GM18507 (cell line): ENCODE results near the gene EPHA2.

Experiments used
- DNase-seq: peaks from one replicate; pipeline ENCODE4 v3.0.0; 2011; ENCODE audit warnings: low read depth; ENCODE audit not compliant: insufficient read length; ENCODE audit errors: extremely low spot score
- FAIRE-seq: peaks from 2 replicates; lab custom pipeline; 2011; peaks lifted over from hg19 to GRCh38; lab: Jason Lieb, UNC

The EPHA2 gene

DNA sequence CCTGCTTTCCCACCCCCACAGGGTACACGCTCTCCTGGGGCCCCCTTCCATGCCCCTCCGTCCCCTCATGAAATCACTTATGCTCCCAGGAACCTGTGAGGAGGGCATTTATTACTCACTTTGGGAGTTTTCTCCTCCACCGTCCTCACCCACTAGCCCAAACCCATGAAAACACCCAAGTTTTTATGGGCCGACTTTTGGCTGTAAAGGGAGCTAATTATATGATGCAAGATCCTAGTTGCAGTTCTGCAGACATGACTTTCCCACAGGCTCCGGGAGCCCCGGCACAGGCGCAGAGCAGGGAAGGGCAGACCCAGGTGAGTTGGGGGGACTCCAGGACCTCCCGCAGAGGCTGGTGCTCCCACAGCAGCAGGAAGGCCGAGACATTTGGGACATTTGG is 29.7 kb downstream of the EPHA2 start:
- DNase-seq: no peak

GRCh38 chr1:16125483-16125882 is 30.4 kb downstream of the EPHA2 start:
- no peak for DNase-seq
- no peak for FAIRE-seq

More for the DNA sequence above, 29.7 kb downstream of the EPHA2 start:
- FAIRE-seq: no peak

DNA sequence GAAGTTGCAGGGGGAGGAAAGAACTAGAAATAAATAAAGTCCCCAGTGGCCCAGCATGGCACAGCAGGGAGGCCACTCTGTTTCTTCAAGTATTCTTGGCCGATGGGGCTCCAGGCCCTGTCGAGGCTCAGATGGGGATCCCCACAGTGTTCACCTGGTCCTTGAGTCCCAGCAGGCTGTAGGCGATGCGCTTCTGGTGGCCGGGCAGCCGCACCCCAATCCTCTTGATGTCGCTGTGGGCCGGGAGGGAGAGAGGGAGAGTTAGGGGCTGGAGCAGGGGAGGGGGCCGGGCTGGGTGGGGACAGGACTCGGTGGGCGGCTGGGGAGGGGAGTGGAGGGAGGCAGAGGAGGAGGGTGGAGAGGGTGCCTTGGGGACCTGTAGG is 30.8 kb downstream of the EPHA2 start:
- no peak for DNase-seq
- no peak for FAIRE-seq

GRCh38 chr1:16124377-16125087 is 31.3 kb downstream of the EPHA2 start:
- DNase-seq (no peak), FAIRE-seq (no peak)

DNA sequence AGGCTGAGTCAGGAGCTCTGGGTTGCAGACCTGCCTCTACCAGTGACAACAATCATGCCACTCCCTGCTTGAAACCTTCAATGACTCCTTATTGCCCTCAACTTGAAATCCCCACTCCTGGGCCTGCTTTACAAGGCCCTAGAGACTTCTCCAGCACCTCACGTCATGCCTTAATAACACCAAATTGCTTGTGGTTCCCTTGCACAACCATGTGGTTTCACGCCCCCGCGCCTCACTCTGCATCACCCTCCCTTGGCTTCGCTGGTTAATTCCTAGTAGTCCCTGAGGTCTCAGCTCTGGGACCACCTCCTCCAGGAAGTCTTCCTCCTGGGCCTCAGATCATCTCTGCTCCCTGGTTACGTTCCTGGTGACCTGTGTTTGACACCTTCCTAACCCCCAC is 33.0 kb downstream of the EPHA2 start:
- FAIRE-seq: peak; percentile 66
- DNase-seq: peak; percentile 38

- FAIRE-seq (no peak), DNase-seq (no peak)
Measured at GRCh38 chr1:16122350-16122881, 33.5 kb downstream of the EPHA2 start.

- FAIRE-seq (no peak), DNase-seq (no peak)
Measured at GRCh38 chr1:16120940-16121410, 34.9 kb downstream of the EPHA2 start.

- no peak for FAIRE-seq
- DNase-seq: no peak
Measured at GRCh38 chr1:16120407-16120806, 35.5 kb downstream of the EPHA2 start.

DNA sequence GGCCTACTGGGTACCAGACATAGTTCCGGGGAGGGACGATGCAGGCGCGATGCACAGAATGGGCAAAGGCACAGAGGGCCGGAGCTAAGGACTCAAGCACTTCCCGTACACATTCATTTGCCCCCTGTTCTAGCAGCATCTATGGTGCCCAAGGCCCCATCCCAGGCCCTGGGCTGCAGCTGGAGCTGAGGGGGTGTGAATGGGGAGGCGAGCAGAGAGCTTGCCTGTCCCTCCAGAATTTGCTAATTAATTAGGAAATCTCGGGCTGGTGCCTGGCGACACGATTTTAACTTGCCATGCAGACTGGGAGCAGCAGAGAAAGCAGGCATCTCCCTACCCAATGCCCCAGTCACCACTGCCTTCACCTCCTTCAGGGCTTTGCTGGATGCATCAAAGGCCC is 35.9 kb downstream of the EPHA2 start:
- DNase-seq (no peak), FAIRE-seq (no peak)

- FAIRE-seq (no peak), DNase-seq (no peak)
Measured at GRCh38 chr1:16119504-16119903, 36.4 kb downstream of the EPHA2 start.

DNA sequence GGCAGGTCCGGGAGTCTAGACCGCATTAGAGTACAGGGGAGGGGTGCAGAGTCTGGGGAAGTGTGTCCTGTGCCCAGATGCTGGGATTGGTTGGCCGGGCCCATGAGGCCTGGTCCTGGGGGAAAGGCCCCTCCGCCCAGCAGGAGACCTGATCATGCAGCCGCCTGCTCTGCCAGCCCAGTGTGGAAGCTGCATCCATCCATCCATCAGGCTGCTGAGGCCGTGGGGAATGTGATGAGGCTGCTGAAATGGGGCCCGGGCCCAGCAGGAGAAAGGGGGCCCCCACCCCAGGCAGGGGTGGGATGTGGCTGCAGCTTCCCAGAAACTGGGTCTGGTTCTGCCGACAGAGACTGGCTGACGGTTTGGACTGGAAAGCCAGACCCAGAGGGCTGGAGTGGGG is 37.2 kb downstream of the EPHA2 start:
- no peak for DNase-seq
- no peak for FAIRE-seq

DNA sequence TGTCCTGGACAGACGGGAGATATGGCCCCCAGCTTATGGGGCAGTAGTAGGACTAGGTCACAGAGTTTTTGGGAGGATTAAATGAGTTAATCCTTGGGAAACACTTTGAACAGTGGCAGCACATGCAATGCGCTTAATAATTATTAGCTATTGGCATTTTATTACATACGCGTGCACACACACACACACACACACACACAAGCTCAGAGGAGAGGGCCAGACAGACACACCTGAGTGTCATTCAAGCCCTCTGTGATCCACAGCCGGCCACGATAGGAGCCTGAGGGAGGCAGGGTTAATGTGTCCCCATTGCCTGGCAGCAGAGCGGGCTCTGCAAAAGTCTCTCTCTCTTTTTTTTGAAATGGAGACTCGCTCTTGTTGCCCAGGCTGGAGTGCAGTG is 37.9 kb downstream of the EPHA2 start:
- DNase-seq: no peak
- no peak for FAIRE-seq

- DNase-seq: no peak
- FAIRE-seq: no peak
Measured at GRCh38 chr1:16117369-16117768, 38.5 kb downstream of the EPHA2 start.

GRCh38 chr1:16116625-16117024 is 39.2 kb downstream of the EPHA2 start:
- FAIRE-seq (no peak), DNase-seq (no peak)

DNA sequence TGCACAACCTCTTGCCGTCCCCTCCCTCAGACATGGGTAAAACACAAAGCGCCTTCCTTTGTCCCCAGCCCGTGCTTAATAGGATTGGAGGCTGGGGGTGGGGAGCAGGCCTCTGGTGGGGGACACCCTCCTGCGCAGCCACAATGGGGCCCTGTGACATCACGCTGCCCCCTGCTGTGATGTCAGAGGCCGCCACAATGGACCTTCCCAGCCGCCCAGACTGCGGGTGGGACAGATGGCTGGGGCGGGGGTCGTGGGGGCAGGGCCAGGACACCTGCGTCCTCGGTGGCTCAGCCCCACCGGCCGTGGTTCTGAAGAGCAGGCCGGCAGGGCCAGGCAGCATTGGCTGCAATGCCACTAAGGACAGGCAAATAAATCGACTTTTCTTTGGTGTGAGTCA is 39.9 kb downstream of the EPHA2 start:
- DNase-seq: no peak
- no peak for FAIRE-seq

DNA sequence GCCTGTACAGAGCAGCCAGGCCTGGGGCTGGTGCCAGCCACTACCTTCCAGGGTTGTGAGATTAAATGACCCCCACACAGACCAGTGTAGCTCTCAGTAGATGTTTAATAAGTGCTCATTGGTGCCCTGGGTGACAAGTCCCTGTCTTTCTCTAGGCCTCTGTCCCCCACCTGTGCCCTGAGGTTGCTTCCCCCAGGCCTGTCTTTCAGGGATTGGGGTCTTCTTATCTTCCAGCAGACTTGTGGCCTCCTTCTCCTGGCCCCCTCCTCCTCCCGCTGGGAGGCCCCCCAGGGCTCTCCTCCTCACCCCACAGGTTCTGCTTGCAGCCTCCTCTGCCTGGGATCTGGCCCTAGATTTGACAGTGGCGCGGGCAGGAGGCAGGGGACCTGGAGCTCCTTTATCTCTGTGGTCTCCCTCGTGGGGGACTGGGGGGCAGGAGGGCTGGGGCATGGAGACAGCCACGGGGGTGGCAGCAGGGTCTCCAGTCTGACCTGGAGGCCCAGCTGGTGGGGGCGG is 40.3 kb downstream of the EPHA2 start:
- FAIRE-seq (no peak), DNase-seq (no peak)

DNA sequence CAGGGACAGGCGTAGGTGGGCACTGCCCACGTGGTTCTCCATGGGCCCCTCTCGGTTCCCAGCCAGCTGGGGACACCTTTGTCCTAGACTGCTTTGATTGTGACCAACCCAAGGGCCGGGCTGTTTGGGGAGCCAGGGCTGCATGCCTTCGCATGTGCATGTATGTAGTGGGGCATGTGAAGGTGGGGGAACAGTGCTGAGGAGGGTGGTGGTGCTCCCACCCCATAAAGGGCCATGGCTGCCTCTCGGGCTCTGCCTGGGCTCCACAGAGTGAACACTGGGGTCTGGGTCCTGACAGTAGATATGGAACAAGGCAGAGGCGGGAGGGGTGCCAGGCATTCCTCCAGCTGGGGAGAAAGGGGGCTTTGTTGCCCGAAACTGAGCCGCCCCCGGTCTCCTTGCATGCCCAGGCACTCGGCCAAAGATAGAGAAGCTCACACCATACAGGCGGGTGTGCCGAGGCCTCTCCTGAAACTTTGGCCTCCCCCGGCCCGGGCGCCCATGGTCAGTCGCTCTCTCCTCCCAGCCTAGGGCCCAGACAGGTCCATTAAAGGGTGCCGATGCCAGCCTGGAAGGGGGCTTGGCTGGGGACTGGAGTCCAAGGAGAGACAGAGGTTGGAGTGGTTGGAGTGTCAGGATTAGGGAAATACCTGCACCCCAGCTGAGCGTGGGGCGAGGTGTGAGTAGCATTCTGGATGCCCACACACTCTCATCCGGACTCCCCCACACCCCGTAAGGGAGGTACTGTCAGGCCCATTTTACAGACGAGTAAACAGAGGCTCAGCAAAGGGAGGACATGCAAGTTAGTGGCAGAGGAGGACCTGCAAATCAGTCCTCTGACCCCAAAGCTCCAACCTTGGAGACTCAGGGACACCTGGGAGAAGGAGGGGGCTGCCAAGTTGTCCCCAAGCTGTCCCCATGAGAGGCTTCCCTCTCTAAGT is 41.1 kb downstream of the EPHA2 start:
- FAIRE-seq (no peak), DNase-seq (no peak)

DNA sequence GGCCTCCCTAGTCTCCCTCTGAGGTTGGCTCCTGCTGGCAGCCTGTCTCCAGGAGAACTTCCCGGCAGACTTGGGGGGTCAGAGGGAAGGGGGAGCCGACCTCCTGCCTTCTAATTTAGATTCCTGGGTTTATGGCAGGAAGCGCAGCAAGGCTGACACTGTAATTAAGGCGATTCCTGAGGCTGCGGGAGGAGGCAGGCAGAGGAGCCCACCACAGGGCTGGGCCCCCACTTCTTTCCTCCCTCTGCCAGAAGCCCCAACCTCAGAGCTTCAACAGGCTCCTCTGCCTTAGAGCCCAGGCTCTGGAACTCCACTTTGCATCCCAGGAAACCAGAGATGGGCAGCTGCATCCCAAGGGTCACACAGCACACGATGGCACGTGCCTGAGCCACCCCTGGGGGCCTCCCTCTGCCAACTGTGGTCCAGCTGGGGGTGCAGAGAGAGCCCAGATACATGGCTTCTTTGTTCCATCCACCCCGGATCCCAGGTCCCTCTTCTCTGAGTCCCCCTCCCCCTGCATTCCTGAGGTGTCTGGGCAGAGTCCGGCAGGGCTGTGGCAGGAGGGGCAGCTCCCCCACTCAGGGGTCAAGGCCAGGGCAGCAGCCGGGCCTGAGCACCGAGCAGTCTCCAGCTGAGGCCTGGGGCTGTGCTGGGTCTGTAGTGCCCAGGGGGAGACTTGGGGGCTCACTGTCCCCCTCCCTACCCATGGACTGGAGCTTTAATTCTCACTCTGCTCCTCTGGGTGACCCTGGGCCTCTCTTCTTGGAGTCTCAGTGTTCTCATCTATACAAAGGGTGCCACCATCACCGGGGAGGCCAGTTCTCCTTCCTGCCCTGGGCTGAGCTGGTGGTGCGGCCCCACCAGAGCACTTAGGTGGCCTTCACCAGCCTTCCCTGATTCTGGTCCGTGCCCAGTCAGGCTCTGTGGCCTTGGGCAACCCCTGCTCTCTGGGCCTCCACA is 43.0 kb downstream of the EPHA2 start:
- DNase-seq: no peak
- no peak for FAIRE-seq
